HG02885 (cell line): Measurements from ENCODE around the gene SLC16A6.
"Not testable (repeated sequence)": the region's sequence is repeated elsewhere in the genome, so short reads cannot be mapped to it uniquely, and the experiment has no call there.

Source experiments
- ATAC-seq: cut with Tn5 transposase; IDR thresholded peaks from one replicate; pipeline ENCODE4 v1.9.1; 2021; ENCODE audit warnings: mild to moderate bottlenecking; ENCODE audit not compliant: unreplicated experiment, poor library complexity

Gene SLC16A6

DNA sequence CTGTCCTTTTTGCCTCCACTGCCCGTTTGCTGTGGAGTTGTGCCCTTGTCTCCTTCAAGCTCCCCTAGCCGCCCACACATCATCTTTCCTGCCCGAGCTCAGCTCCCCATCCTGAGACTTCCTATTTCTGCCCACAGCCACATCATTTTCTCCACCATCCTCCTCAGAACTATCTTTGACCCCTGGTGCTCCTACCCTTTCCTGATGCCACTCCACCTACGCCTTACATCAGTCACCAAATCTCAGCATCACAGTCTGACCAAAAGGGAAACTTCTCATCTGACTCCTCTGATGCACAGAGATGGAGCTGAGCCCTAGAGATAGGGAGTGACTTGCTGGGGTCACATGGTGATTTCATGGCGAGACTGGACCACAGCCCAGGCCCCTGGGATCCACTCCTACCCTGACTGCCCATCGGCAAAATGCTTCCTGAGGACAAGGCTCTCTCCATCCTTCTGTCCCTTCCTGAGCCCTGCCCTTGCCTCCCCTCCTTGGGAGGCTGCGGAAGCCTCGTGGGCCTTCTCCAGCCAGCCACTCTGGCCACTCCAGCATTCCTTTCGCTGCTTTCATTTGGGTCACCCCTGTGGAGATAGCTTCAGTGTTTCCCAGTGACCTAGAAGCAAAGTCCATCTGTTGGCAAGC, 62.8 kb downstream of the SLC16A6 start:
- not testable (repeated sequence) for ATAC-seq

DNA sequence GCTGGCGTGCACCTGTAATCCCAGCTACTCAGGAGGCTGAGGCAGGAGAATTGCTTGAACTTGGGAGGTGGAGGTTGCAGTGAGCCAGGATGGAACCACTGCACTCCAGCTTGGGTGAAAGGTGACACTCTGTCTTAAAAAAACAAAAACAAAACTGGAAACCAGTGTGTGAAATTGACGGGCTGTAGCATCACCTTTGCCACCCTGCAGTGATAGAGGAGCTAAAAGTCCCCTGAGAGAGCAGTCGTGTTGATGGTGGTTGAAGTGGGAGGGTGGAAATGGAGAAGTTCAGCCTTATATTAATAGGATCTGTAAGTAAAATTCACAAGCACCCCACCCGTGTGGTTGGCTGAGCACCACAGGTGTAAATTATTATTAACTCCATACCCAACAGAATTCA, 65.9 kb downstream of the SLC16A6 start:
- not testable (repeated sequence) for ATAC-seq

DNA sequence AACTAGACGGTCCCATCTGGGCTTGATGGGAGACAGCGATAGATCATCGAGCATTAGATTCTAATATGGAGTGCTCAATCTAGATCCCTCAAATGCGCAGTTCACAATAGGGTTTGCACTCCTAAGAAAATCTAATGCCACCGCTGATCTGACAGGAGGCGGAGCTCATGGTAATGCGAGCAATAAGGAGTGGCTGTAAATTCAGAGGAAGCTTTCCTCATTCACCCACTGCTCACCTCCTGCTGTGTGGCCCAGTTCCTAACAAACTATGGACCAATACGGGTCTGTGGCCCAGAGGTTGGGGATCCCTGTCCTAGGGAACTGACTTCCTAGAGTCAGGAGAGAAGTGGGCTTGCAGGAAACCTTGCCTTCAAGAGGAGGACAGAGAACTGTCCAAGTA, 68.3 kb downstream of the SLC16A6 start:
- ATAC-seq: no peak

DNA sequence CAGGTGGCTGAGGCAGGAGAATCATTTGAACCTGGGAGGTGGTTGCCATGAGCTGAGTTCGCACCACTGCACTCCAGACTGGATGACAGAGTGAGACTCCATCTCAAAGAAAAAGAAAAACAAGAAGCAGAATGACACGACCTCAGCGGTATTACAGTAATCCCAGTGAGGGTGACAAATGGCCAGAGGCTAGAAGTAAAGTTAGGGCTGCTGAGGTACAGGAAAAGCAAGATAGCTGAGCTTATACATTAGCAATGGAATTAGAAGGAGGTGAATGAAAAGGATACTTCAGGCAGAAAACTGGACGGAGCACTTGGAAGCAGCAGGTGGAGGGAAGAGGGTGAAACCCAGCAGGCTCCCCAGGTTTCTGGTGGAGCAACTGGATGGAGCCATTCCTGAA, 69.1 kb downstream of the SLC16A6 start:
- ATAC-seq: no peak

DNA sequence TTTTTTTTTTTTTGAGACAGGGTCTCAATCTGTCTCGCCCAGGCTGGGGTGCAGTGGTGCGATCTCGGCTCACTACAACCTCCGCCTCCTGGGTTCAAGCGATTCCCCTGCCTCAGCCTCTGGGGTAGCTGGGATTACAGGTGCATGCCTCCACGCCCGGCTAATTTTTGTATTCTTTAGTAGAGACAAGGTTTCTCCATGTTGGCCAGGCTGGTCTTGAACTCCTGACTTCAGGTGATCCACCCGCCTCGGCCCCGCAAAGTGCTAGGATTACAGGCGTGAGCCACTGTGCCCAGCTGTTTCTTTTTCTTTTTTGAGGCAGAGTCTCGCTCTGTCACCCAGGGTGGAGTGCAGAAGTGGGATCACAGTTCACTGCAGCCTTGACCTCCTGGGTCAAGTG, 70.1 kb downstream of the SLC16A6 start:
- ATAC-seq: not testable (repeated sequence)

DNA sequence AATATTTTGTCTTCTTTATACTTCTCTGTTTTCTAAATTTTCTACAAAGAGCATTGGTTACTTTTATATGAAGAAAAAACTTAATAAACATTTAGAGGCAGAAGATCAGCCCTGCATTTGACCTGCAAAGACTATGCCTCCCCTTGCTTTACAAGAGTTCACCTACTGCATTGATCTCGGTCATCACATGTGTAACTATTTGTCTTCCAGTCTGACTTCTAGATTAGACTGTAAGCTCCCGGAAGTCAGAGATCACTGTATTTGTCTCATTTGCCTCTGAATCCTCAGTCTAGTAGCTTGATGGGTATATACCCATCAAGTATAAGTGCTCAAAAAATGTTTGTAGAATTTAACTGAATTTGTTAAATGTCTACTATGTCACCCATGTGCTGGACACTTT, 70.7 kb downstream of the SLC16A6 start:
- ATAC-seq: not testable (repeated sequence)

DNA sequence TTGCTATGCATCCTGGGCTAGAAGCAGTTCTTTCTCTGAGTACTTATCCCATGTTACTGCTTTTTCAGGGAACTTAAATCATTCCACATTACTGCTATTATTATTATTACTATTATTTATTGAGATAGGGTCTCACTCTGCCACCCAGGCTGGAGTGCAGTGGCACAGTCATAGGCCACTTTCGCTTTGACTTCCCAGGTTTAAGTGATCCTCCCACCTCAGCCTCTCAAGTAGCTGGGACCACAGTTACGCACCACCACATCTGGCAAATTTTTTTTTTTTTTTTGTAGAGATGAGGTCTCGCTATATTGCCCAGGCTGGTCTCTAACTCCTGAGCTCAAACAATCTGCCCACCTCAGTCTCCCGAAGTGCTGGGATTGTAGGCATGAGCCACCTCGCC, 71.5 kb downstream of the SLC16A6 start:
- ATAC-seq: not testable (repeated sequence)
